DND-41 (cell line): Measurements from ENCODE around the gene LHX2.

Source experiments
- ATAC-seq: fragments of 200-7000 bp; cut with Tn5 transposase; 3 replicates; pipeline ENCODE4 v1.9.1; 2021; ENCODE audit warnings: low read depth; ENCODE audit not compliant: insufficient read depth
- DNase-seq: peaks from one replicate; pipeline ENCODE4 v3.0.0-alpha.2; 2020
- H2AFZ ChIP-seq: 2 replicates; pipeline ENCODE4 v1.6.0; 2012; ENCODE audit warnings: low read depth, low read length
- H3K27ac ChIP-seq: 2 replicates; pipeline ENCODE4 v1.5.1; 2012; ENCODE audit warnings: low read length, inconsistent platforms
- H3K27me3 ChIP-seq: fragments of 200-600 bp; sonication (generic); 2 replicates; pipeline ENCODE4 v1.6.0; 2012; ENCODE audit warnings: low read length, mild to moderate bottlenecking, inconsistent platforms; ENCODE audit not compliant: insufficient read depth, poor library complexity
- H3K36me3 ChIP-seq: 2 replicates; pipeline ENCODE4 v1.5.1; 2012; ENCODE audit warnings: low read length, inconsistent platforms; ENCODE audit not compliant: insufficient read depth
- H3K4me1 ChIP-seq: 2 replicates; pipeline ENCODE4 v1.5.1; 2012; ENCODE audit warnings: mild to moderate bottlenecking, low read length; ENCODE audit not compliant: insufficient read depth
- H3K4me2 ChIP-seq: 2 replicates; pipeline ENCODE4 v1.6.0; 2012; ENCODE audit warnings: mild to moderate bottlenecking, moderate library complexity, low read length, inconsistent platforms; ENCODE audit not compliant: insufficient read depth
- H3K4me3 ChIP-seq, 2 experiments: fragments of 200-600 bp in 1 of 2; shearing (Covaris generic) in 1 of 2; 2 replicates each; pipeline ENCODE4 v1.5.1; 2012 to 2016; ENCODE audit warnings: inconsistent platforms in 2 of 2, low read length in 2 of 2, mild to moderate bottlenecking in 2 of 2, low read depth in 1 of 2, moderate library complexity in 1 of 2
- H3K79me2 ChIP-seq: 2 replicates; pipeline ENCODE4 v1.6.0; 2012; ENCODE audit warnings: low read length, inconsistent platforms; ENCODE audit not compliant: insufficient read depth
- H3K9ac ChIP-seq: 2 replicates; pipeline ENCODE4 v1.6.0; 2012; ENCODE audit warnings: low read depth, mild to moderate bottlenecking, inconsistent platforms, low read length, moderate library complexity
- H3K9me3 ChIP-seq: 2 replicates; pipeline ENCODE4 v1.5.1; 2012; ENCODE audit warnings: low read length, moderate library complexity, mild to moderate bottlenecking, inconsistent platforms; ENCODE audit not compliant: insufficient read depth, severe bottlenecking
- H4K20me1 ChIP-seq: 2 replicates; pipeline ENCODE4 v1.6.0; 2012; ENCODE audit warnings: low read length; ENCODE audit not compliant: insufficient read depth
- EZH2 ChIP-seq: IDR thresholded peaks from 3 replicates; pipeline ENCODE4 v1.6.1; 2012; ENCODE audit warnings: borderline replicate concordance, low read depth, mild to moderate bottlenecking, moderate library complexity, low read length, inconsistent platforms; ENCODE audit not compliant: severe bottlenecking
- TF ChIP-seq, protein P1 (sequence below): IDR thresholded peaks from 2 replicates; pipeline ENCODE4 v1.5.1; 2012; ENCODE audit warnings: borderline replicate concordance, low read length, moderate library complexity, mild to moderate bottlenecking; ENCODE audit not compliant: poor library complexity, severe bottlenecking; ENCODE audit errors: extremely low read depth

Gene LHX2

DNA sequence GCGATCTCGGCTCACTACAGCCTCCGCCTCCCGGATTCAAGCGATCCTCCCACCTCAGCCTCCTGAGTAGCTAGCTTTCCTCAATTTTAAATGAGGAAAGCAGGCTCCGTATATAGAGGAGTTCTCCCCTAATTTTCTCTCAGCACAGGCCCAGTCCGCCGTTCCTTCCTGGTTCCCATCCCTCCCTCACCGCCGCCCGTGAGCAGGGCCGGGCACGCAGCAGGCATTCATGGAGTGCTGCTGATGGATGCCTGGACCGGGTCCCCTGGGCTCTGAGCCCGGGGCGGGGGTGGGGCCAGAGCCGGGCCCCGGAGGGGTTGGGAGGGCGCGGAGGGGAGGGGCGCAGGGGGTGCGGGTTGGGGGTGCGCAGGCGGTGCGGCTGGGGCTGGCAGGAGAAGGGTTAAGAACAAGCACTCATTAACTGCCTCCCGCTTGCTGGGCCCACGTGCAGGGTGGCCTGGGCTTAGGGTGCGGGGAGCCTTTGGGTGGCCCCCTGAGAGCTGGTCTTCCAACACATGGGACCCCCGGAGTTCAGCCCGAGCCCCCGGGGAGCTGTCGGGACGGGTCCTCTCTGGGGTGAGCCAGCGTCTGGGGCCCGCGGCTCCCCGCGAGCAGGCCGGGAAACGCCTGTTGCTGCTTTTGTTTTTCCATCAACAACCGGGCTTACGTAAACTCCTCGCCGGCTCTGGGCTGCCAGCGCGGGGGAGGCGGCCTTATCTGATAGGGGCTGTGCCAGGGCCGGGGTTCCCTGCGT, 33.7 kb downstream of the LHX2 start:
- no peaks in the 10 kb centered on the region for H3K79me2 ChIP-seq
- H3K27me3 ChIP-seq = no peaks in the 10 kb centered on the region
- H3K9me3 ChIP-seq = no peaks in the 10 kb centered on the region
- no peak for DNase-seq
- H3K36me3 ChIP-seq = no peaks in the 10 kb centered on the region
- H4K20me1 ChIP-seq = no peaks in the 10 kb centered on the region
- no peak overlapping the region for H3K27ac ChIP-seq
- ATAC-seq = no peak
- no peak for TF ChIP-seq EZH2
- TF ChIP-seq, protein P1, sequence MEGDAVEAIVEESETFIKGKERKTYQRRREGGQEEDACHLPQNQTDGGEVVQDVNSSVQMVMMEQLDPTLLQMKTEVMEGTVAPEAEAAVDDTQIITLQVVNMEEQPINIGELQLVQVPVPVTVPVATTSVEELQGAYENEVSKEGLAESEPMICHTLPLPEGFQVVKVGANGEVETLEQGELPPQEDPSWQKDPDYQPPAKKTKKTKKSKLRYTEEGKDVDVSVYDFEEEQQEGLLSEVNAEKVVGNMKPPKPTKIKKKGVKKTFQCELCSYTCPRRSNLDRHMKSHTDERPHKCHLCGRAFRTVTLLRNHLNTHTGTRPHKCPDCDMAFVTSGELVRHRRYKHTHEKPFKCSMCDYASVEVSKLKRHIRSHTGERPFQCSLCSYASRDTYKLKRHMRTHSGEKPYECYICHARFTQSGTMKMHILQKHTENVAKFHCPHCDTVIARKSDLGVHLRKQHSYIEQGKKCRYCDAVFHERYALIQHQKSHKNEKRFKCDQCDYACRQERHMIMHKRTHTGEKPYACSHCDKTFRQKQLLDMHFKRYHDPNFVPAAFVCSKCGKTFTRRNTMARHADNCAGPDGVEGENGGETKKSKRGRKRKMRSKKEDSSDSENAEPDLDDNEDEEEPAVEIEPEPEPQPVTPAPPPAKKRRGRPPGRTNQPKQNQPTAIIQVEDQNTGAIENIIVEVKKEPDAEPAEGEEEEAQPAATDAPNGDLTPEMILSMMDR = no peak
- no peak overlapping the region for H3K9ac ChIP-seq
- H2AFZ ChIP-seq = no peak overlapping the region
- H3K4me1 ChIP-seq = no peaks in the 10 kb centered on the region
- H3K4me3 ChIP-seq = no peak overlapping the region
- H3K4me2 ChIP-seq = no peak overlapping the region

DNA sequence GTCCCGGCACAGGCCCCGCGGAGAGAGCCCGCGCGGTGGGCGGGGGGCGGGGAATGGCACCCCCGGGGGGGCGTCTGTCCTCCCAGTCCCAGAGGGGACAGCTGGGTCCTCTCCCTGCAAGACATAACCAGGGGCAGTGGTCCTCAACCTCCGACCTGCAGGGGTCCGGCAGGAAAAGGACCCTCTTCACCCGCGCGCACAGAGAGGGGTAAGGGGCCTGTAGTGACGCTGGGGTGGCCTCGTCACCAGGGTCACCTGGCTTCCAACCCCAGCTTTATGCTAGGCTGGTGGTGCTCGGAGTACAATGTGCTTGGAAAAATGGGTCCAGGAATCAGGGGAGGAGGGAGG, 34.2 kb downstream of the LHX2 start:
- H3K9ac ChIP-seq = no peak overlapping the region

DNA sequence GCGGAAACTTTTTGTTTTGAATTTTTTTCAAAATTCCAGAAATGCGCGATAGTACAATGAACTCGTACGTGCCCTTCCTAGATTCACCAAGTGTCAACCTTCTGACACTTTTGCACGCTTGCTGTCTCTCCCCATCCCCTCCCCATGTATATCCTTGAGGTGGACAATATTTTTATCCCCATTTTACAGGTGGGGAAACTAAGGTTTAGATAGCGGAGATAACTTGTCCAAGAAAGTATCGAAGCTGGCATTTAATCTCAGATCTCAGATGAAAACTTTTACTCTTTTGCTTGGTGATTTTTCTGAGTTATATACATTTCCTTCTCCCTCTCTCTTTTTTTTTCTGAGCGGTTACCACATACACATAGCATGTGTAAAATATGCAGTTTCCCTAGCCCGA, 34.6 kb downstream of the LHX2 start:
- Histone ChIP-seq H3K79me2 (no peaks in the 10 kb centered on the region), H3K4me2 (no peak overlapping the region), H3K36me3 (no peaks in the 10 kb centered on the region), H3K4me1 (no peaks in the 10 kb centered on the region), H2AFZ (no peak overlapping the region), H3K9ac (no peak overlapping the region), H4K20me1 (no peaks in the 10 kb centered on the region), H3K27ac (no peak overlapping the region), H3K4me3 (no peak overlapping the region), H3K9me3 (no peaks in the 10 kb centered on the region), H3K27me3 (no peaks in the 10 kb centered on the region)
- DNase-seq = no peak
- TF ChIP-seq, protein P1 = no peak
- TF ChIP-seq EZH2 = no peak
- ATAC-seq = no peak

More for the DNA sequence above, 34.2 kb downstream of the LHX2 start:
- no peaks in the 10 kb centered on the region for H3K79me2 ChIP-seq
- ATAC-seq (no peak), DNase-seq (no peak)
- H3K4me3 ChIP-seq = no peak overlapping the region
- H3K4me1 ChIP-seq = no peaks in the 10 kb centered on the region
- H3K9me3 ChIP-seq = no peaks in the 10 kb centered on the region
- no peak overlapping the region for H2AFZ ChIP-seq
- H3K4me2 ChIP-seq = no peak overlapping the region
- no peaks in the 10 kb centered on the region for H4K20me1 ChIP-seq
- H3K36me3 ChIP-seq = no peaks in the 10 kb centered on the region
- H3K27me3 ChIP-seq = no peaks in the 10 kb centered on the region
- H3K27ac ChIP-seq = no peak overlapping the region
- TF ChIP-seq EZH2 = no peak
- TF ChIP-seq, protein P1 = no peak
